SIG-M5 treated with dmso at 0.1 percent for 504 hours (cell line): ENCODE measurements around the gene TNFSF8.

Source experiments
- DNase-seq: peaks from one replicate; lab custom pipeline; 2025; ENCODE audit not compliant: unreplicated experiment; lab: John Stamatoyannopoulos, UW

The TNFSF8 gene

DNA sequence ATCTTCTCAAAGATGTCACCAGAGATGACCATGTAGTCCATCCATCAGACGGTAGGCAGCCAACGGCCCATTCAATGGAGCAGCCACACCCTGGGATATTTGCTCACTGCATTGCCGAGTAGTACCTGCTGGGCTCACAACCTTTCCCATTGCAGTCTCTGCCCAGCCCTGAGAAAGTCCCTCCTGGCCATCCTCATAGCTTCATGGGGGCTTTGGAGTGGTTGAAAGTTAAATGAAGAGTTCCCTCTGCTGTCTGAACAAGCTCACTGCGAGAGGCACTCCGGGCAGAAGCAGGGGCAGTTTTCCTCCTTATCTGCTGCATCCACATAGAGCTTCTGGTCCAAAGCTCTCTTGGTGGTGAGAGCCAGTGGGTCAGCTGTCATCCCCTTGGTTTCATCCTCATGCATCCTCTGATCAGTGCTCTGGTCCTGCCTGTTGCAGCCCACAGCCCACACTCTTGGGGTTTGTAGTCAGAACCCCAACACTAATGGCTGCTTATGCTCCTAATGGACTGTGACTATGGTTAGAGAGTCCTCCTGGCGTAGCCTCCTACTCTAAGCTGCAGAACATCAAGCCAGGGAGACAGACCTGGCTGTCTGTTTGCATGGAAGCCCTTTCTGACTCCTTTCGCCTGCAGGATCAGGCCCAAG, 23.3 kb downstream of the TNFSF8 start:
- DNase-seq = peak; percentile 25

DNA sequence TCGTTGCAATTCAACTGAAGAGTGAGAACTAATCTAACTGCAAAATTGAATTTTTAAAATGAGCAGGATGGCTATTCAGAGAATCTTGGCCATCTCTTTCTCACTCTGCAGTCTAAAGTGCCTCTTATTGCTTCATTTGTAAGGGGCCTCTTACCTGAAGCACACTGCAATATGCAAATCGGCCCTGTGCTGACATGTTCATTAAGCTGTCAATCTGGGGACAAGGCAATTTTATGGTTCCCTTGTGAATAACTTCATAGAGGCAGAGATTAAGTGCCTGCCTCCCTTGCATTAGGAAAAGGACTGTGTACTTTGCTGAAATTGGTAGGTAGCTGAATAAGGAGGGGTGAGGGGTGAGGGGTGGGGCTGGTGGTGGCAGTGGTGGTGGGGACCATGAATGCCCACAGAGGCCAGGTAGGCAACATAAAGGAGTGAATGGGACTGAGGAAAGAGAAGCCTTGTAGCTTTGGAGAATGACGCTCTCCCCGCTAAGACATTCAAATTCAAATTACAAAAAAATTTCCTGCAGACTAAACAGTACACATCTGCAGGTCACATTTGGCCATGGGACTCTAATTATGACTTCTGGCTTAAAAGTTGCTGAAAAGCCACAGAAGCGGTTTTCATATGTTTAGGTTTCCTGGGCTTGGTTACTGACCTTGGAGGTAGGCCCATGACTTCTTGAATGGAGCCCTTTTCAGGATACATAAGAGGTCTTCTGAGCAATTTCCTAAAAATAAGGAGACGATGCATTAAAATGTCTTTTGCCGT, 25.0 kb downstream of the TNFSF8 start:
- no peak for DNase-seq

DNA sequence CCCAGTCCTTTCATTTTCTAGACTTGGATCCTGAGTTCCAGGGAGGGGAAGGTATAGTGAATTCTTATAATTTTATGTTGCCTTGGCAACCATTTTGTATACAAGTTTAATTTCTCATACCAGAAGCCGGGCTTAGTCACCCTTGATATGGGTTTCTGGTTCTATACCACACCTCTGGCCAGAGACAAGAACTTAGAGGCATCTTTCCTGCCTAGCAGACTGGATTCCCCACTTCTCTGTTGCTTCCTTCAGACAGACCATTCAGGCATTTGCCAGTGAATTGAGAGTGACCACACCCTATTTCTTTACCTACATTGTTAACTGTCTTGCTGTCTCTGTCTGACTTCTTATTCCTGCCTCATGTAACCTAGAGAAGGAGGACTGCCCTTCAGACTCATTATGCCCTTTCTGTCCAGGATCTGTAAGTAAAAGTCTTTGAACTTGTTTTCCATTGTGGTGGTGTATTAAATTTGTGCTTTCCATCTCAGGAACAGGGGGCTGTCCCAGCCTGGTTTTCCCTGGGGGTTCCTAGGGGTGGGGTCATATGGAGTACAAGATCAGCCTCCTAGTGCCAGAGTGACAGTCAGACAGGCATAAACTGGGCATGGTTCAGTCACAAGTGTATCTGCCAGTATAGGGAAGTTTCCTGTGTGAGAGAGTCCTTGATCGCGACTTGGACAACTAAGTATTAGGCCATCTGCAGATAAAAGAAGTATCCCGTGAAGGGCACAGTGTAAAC, 27.4 kb downstream of the TNFSF8 start:
- no peak for DNase-seq

DNA sequence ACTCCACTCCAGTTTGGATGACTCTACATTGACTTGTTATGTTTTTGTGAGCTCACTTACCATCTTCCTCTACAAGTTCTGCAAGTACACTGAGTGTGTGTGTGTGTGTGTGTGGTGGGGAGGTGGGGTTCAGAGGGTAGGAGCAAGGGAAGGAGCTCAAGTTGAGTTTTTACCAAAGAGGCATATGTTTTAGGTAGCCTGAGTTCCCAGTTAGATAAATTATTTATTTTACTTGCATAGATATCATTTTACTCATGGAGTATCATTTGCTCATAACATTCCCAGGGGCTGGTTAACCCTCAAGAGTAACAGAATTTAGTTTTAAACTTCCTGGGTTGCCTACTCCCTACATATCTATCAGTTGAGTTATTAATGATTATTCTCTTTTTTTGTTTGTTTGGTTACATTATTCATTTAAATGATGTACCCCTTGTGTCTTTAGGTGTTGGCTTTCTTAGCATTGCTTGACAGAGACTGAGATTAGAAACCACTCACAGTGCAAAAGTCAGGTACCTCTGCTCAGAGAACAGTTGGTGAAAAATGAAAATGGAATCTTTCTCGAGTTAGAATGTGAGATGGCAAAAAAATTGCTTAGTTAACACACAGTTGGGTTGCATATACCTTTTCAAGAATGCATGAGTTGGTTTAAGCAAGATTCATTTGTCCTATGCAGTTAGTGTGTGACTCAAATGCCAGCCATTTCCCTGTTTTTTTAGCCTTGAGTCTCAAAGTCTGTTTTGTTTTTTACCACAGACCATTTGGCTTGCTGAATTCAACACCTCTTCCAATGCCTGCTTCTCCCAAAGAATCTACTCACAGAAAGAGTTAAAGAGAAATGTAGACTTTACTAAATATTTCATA, 29.2 kb downstream of the TNFSF8 start:
- DNase-seq = no peak

DNA sequence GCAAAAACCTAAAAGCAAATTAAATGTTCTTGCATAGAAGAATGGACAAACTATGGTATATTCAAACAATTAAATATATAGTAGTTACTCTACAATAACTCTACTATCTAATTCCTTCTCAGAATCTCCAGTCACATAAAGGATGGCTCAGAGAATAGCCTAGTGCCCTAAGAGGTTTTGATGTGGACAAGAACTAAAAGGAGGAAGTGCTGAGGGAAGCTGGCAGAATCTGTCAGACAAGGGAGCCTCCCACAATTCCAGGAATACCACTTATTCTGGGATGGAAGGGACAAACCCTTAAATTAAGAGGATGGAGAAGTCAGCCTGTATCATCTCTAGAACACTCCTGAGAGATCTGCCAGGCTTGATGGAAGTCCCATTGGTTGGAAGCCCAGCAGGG, 30.4 kb downstream of the TNFSF8 start:
- DNase-seq = no peak

DNA sequence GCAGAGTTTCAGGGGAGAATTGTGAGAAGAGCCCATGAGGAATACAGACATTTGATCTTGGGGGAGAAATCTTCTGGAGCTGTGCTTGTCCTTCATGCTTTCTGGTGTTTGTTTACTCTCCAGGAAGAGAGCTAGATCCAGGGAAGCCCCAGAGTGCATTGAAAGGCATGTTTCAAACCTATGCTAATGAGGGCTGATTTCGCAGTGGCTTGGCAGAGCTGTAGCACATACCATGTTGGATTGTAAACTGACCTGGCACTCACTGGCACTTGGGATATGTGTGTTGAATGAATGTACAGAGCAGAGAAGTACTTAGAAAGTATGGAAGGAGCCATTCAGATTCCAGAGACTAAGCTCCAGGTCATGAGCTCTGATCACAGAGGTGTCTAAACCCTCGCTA, 30.9 kb downstream of the TNFSF8 start:
- DNase-seq = no peak

DNA sequence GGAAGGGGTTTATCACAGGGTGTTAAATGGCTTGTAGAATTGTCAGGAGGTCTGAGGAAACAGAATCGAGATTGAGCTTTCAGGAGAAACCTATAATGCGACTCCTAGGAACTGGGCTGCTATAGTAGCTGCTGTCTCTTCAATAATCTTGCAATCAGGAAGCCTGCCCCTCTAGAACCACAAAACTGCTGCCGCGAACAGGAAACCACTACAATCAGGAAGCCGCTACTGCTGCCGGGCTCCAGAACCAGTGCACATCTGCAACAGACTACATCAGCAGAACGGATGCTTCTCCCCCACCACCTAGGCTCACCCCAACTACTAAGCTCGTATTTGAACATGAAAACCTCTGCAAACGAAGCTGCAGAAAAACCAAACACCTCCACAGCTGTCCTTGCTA, 31.6 kb downstream of the TNFSF8 start:
- DNase-seq = peak; percentile 87

DNA sequence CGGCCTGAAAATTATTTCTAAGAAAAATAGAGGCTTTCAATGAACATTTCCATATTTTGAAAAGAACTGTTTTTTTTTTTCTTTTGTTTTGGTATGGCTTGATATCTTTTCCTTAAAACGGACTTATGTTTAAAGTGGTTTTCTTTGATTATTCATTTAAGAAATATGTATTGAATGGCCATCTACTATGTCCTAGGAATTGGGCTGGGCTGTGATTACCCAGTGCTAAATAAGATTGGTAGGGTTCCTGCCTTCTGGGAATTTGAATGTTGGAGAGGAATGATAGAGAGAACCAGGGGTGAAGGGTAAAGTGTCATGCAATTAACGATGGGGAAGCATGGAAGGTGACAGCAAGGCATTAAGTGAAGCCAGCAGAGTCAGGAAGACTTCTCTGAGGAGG, 33.2 kb downstream of the TNFSF8 start:
- DNase-seq = no peak

DNA sequence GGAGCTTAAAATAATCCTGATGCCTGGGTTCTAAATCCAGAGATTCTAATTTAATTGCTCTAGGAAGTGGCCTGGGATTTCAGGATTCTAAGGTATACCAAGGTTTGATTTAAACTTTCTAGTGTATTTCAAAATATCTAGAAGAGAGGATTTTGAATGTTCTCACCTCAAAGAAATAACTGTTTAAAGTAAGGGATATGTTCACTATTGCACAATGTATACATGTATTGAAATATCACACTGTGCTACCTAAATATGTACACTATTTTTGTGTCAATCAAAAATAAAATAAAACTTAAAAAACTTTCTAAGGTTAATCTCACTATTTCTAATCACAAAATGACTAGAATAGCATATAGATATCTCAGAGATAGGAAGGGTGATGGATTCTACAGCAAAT, 34.0 kb downstream of the TNFSF8 start:
- no peak for DNase-seq

DNA sequence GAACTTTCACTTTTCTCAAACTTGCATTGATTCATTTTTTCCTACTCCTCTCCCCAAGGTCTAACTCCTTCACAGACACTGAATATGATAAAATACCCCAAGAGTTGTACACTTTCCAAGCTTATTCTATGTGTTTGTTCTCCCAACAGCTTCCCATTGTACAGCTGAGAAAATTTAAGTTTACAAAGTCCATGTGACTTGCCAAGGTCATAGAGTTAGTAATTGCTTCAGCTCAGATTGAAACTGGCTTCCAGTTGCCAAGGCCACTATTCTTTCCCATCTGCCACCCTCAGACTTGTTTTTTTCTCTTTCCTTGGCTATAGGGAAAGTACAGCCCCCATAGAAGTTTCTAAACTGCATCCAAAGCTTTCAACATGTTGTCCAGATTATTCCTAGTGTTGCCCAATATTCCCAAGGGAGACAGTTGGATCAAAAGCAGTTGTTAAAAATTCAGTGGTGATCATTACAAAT, 34.8 kb downstream of the TNFSF8 start:
- no peak for DNase-seq

DNA sequence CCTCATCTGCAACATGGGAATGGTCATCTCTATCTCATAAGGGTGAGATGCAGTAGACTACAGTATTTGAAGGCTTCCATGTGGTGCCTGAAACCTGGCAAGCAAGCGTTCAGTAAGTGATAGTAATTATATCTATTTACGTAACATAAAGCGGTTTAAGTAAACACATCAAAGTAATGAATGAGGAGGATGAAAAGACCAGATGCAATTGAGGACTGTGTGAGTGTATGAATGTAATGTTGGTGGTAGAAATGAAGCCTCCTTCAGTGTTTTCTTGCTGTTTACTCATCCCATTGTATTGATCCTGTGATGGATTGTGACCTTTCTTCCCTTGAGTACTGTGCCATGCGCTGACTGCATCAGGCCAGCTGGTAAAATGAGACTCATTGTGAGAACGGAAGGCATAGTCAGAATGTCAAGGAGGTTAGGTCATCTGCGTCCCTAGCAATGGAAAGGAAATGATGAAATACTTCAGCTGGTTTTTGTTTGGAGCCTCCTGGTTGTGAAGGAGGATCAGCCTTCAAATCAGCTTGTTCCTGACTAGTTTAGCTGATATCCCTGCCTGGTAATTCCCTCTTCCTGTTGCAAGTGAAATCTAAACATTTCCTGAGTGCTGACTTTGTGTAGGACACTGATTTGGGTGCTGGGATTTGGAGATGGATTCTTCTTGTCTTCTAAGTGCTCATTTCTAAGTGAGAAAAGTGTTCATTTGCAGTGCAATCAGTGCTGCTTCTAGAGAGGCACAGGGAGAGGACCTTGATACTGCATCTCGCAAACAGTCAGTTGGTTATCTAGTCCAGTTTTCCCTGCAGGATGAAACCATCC, 35.6 kb downstream of the TNFSF8 start:
- DNase-seq = peak; percentile 50

DNA sequence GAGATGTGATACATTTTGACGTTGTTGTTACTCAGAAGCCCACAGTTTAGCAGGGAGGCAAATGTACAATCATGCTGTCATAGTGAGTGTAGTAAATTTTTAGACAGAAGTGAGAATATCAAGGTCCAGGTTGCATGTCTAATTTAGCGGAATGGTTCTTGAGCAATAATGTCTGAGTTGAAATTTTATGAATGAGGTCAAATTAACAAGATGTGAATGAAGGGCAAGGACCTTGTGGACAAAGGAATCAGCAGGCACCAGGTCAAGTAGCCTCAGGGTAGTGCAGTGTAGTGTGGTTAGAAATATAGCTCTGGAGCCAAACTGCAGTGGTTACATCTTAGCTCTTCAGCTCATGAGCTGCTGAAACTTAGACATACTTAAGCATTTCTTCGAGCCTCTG, 36.2 kb downstream of the TNFSF8 start:
- no peak for DNase-seq

DNA sequence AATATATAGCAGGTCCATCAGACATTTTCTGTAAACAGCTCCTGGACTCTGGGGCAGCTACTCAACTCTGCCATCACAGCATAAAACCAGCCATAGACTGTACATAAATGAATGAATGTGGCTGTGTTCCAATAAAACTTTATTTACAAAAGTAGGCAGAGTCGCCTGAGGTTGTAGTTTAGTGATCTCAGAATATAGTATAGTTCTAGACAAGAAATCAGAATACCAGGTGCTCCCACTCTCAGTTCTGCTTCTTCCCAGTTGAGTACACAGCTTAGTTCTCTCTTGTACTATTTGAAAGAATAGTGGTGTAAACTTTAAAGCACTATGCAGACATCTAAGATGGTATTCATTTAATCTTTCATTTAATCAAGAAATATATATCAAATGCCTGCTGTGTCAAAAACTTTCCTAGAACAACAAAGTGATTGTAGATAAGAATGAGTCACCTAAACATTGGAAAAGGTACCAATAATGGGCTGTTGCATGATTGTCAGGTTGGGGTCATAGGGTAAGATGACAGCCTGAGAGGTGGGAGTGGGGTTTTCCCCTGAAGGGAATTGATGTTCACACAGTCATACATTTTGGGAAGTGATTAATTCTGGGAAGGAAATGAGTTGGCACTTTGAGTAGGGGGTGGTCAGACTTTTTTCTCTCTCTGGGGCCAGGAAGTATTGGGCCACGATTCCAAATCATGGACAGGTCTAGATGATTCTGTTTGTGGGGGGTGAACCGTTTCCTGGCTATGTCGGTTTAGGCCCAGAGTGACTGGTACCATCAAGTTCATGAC, 37.0 kb downstream of the TNFSF8 start:
- DNase-seq = no peak

DNA sequence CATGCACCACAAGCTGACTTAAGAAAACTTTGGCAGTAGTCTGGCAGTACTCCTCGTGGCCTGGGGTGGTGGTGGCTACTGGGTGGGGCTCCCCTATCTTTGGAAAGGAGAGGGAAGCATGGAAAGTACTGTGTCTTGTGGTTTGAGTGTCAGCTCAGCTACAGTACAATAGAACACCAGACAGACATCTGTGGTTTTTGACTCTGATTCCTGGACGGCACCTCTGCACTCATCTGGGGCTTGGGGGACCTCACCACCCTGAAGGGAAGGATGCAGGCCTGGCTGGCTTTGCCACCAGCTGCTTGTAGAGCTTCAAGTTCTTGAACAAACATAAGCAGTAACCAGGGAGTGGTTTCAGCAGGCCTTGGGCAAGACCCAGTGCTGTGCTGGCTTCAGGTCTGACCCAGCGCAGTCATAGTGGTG, 40.6 kb downstream of the TNFSF8 start:
- no peak for DNase-seq

DNA sequence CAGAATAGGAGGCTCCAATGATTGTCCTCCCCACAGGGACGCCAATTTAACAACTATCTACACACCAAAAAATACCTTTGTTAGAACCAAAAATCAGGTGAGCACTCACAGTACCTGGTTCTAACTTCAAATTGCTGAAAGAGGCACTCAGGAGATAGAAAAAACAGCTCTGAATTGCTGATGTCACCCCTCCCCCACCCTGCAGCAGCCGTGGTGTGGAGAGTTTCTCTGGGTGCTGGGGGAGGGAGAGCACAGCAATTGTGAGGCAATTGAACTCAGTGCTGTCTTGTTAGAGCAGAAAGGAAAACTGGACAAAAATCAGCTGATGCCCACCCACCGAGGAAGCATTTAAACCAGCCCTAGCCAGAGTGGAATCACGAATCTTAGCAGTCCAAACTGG, 41.8 kb downstream of the TNFSF8 start:
- no peak for DNase-seq

DNA sequence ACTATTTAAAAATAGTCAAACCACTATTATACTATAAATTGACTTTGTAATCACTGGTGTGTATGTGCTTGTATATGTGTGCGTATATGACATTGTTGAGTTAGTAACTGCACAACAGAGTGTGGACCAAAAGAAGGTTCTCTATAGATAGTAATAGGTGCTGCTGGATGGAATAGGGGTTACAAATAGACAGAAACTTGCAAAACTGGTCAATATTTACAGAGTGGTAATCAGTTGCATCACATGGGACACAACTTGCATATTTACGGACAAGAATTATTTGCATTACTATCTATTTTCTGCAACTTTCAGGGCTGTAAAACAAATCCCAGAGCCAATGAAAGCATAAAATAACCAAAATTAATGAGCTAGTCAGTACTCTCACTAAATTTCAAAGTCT, 42.4 kb downstream of the TNFSF8 start:
- DNase-seq = no peak

DNA sequence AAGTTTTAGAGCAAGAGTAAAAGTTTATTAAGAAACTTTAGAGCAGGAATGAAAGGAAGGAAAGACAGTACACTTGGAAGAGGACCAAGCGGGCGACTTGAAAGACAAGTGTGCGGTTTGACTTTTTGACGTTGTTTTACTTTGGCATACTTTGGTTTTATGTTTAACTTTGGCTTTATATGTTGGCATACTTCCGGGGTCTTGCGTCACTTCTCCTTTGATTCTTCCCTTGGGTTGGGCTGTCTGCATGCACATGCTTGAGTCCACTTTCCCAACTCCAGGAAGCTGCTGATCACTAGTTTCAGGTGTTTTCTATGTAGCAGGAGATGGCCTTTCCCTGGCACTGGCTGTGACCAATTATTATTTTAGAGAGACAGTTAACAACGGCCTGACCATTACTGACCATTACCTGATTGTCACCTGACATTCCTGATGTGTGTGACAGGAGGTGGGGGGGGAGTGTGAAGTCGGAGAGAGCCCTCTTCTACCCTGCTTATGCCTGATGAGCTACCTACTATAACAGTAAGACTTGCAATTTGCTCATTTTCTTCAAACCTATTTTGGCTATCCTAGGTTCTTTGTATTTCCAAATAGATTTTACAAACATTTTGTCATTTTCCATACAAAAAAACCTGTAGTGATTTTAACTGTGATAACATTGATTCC, 45.5 kb downstream of the TNFSF8 start:
- no peak for DNase-seq

DNA sequence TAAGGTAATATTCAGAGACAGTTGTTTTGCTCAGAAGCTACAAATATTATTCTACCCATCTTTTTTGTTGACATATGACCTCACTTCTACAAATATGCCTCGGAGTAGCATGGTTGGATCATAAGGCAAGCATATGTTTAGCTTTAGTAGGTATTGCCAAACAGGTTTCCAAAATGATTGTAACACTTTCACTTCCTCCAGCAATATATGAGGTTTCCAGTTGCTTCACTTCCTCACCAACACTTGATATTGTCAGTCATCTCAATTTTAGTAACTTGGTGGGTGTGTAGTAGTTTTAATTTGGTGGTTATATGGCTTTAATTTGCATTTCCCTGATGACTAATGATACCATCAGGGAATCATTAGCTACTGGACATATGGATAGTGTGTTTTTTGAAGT, 46.7 kb downstream of the TNFSF8 start:
- DNase-seq = peak; percentile 90

DNA sequence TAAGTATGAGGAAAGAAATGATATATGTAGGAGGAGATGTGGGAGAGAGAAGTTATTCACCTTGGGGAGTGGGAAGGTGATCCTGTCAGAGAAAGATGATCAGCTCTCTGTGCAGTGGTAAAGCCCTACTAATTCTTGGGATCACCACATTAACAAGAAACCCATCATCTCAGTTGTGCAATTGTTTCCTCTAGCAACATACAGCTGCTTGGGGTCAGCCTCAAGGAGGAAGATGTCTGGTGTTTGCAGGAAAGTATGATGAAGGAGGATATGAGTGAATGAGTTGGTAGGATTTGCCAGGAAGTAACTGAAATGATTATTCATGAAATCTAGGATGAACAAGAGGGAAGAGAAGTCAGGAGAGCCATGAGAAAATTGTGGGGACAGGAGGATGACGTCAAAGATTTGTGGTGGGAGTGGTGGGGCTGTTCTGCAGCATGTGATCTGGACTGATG, 50.1 kb downstream of the TNFSF8 start:
- peak; percentile 65 for DNase-seq
